RPMI7951 (cell line): ENCODE results near the gene ANXA6. TPM values are rescaled to one million over a fixed set of nuclear protein-coding genes. Genes with fewer than 3 reads are reported as not detected.
A peak's percentile ranks its signal among the peaks of the same experiment; 100 is the strongest.

ENCODE experiments used
- DNase-seq: peaks from one replicate; pipeline ENCODE4 v3.0.0-alpha.2; 2012; ENCODE audit warnings: low read depth
- total RNA-seq: library from RNA; depleted of rRNA; stranded (reverse); fragments of >200 nt; shearing (Covaris generic); gene quantifications from 2 replicates; pipeline ENCODE4 v1.2.3, GENCODE V29; 2014; rRNA removed

The ANXA6 gene
- total RNA-seq, 1 experiment from 2014 or later, result 273 TPM

GRCh38 chr5:151064916-151065499 lies 92.6 kb downstream of the ANXA6 start:
- DNase-seq, result no peak

GRCh38 chr5:151063142-151063989 lies 94.2 kb downstream of the ANXA6 start:
- peak; percentile 92 for DNase-seq

- no peak for DNase-seq
Measured at GRCh38 chr5:151062405-151063141, 95.0 kb downstream of the ANXA6 start.

GRCh38 chr5:151060742-151061141 lies 96.8 kb downstream of the ANXA6 start:
- peak; percentile 79 for DNase-seq

GRCh38 chr5:151058891-151059489 lies 98.6 kb downstream of the ANXA6 start:
- no peak for DNase-seq

- DNase-seq, result no peak
Measured at GRCh38 chr5:151058301-151058700, 99.3 kb downstream of the ANXA6 start.

DNA sequence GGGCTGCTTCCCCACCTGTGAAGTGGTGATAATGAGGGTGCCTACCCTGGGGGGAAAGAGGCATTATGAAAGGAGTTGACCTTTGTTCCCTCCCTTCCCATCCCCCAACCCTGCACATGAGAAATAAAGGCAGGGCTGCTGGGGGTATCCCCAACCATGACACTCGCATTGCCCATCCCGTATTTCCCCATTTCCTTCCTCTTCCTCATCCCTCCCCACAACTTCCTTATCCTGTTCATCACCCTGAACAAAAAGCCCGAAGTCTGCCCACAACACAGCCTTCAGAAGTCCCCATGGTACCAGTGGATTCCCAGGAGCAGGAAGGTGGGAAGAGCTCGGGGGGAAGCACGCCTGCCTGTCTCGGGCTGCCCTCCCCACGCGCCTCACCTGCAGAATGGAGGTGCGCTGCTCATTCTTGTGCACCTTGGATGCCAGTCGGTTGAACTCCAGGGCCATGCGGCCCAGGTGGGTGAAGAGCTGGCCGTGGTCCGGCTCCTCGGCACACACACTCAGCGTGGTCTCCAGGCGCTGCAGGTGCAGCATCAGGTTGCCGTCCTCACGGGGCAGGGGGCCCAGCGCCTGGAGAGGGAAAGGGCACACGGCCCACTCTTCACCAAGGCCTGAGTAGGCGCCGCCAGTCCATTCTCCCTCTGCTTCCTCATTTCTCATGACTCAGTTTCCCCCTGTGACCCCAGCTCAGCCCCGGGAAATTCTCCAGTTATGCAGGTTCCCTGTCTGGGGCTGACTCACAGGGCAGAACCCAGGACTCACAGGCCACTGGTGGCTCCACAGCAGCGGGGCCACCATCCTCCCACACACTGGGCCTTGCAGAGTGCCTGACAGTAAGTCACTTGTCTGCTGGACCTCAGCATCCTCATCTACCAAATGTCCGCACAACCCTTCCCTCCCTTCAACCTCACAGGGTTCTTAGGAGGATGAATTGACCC lies 100.9 kb downstream of the ANXA6 start:
- DNase-seq, result no peak

DNA sequence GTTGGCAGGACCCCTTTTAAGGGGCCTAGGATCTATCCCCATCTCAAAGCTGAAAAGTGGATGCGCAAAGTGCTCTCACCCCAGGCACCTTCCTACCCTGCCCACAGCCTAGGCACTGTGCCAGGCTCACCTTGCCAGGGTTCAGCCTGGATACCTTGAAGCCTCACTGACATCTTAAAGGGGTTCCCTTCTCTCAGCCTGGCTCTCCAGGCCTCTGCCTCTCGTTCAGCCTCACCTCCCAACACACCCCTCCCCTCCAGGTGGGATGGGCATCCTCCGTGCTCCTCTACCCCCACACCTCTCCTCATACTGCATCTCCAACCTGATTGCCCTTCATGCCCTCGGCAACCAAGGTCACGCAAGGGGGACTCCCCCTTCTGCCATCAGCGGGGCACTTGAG lies 102.2 kb downstream of the ANXA6 start:
- no peak for DNase-seq

DNA sequence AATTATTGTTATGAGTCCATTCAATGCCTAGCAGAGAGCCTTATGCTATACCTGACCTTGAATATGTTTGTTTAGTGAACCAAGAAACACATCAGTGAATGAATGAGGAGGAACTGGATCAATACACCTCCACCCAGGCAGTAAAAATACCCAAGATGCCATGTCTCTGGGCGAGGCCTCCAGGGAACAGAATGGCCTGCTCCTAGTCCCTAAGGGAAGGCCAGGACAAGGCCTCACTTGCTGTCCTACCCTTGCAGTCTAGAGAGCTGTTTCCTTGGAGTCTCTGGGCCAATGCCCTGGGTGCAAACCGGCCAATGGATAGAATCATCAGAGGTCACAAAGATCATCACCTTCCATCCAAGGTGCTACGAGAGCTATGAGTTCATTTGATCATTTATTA lies 102.9 kb downstream of the ANXA6 start:
- DNase-seq, result no peak

- no peak for DNase-seq
Measured at GRCh38 chr5:151053796-151054462, 103.7 kb downstream of the ANXA6 start.

GRCh38 chr5:151052836-151053235 lies 104.7 kb downstream of the ANXA6 start:
- DNase-seq, result no peak

GRCh38 chr5:151051931-151052608 lies 105.5 kb downstream of the ANXA6 start:
- DNase-seq, result no peak

- DNase-seq, result peak; percentile 75
Measured at GRCh38 chr5:151051066-151051930, 106.3 kb downstream of the ANXA6 start.

Other genes with a start within 250 kb of the ANXA6 start
- 3.1 and 4.4 TPM in 2 replicates for gene GPX3, start 137.2 kb downstream of the ANXA6 start, total RNA-seq
- 96.2 and 106 TPM in 2 replicates for gene TNIP1, start 76.7 kb downstream of the ANXA6 start, total RNA-seq
- 0.78 and 1.3 TPM in 2 replicates for gene CCDC69, start 66.3 kb upstream of the ANXA6 start, total RNA-seq
- gene GM2A, start 95.4 kb upstream of the ANXA6 start, total RNA-seq, result 13.3 and 15.5 TPM in 2 replicates
- gene SLC36A3, start 146.0 kb upstream of the ANXA6 start, total RNA-seq, result not detected in 2 replicates
- not detected in 2 replicates for gene SLC36A2, start 189.8 kb upstream of the ANXA6 start, total RNA-seq